ENCODE results near the gene BTN1A1. TPM values are rescaled to one million over a fixed set of nuclear protein-coding genes. Genes with fewer than 3 reads are reported as not detected.
"Not testable (repeated sequence)": the region's sequence is repeated elsewhere in the genome, so short reads cannot be mapped to it uniquely, and the experiment has no call there.

The BTN1A1 gene
- total RNA-seq (2012; rRNA removed) = not detected in 2 replicates

- H3K4me2 ChIP-seq (ENCODE audit: low read length) = peak within 1 kb of the TSS; percentile 83
- peaks cover 59% of the 10 kb centered on the region for H3K27me3 ChIP-seq (ENCODE audit: control insufficient read depth, insufficient read depth, low read length)
- H3K36me3 ChIP-seq (ENCODE audit: insufficient read depth, low read length) = no peaks in the 10 kb centered on the region
- no peak within 1 kb of the TSS for H3K4me3 ChIP-seq (ENCODE audit: low read length)
- no peak within 1 kb of the TSS for H3K9ac ChIP-seq (ENCODE audit: low read depth, low read length)
- H3K9me3 ChIP-seq (replicated peaks; ENCODE audit: low read length) = no peaks in the 10 kb centered on the region
- H3K4me1 ChIP-seq (ENCODE audit: control insufficient read depth, insufficient read depth, low read length) = peaks cover 6% of the 10 kb centered on the region
Observed at GRCh38 chr6:26500102-26500501, at the start of gene BTN1A1. Gene BTN1A1, plus strand, starts transcription at chr6:26500303. Its CDS starts 984 bp downstream, at chr6:26501287.

GRCh38 chr6:26452631-26453235, 47.4 kb upstream of the BTN1A1 start:
- no peaks in the 10 kb centered on the region for H3K9me3 ChIP-seq (replicated peaks; ENCODE audit: low read length)
- no peaks in the 10 kb centered on the region for H3K36me3 ChIP-seq (ENCODE audit: insufficient read depth, low read length)
- no peak overlapping the region for H3K4me3 ChIP-seq (ENCODE audit: low read length)
- peaks cover 8% of the 10 kb centered on the region for H3K4me1 ChIP-seq (ENCODE audit: control insufficient read depth, insufficient read depth, low read length)
- no peaks in the 10 kb centered on the region for H3K27me3 ChIP-seq (ENCODE audit: control insufficient read depth, insufficient read depth, low read length)
- no peak overlapping the region for H3K9ac ChIP-seq (ENCODE audit: low read depth, low read length)
- no peak overlapping the region for H3K4me2 ChIP-seq (ENCODE audit: low read length)

GRCh38 chr6:26454631-26455030, 45.5 kb upstream of the BTN1A1 start:
- Histone ChIP-seq H3K4me1 (ENCODE audit: control insufficient read depth, insufficient read depth, low read length) (peaks cover 17% of the 10 kb centered on the region), H3K27me3 (ENCODE audit: control insufficient read depth, insufficient read depth, low read length) (no peaks in the 10 kb centered on the region), H3K36me3 (ENCODE audit: insufficient read depth, low read length) (peaks cover 7% of the 10 kb centered on the region), H3K9ac (ENCODE audit: low read depth, low read length) (no peak overlapping the region), H3K4me2 (ENCODE audit: low read length) (no peak overlapping the region), H3K9me3 (replicated peaks; ENCODE audit: low read length) (no peaks in the 10 kb centered on the region), H3K4me3 (ENCODE audit: low read length) (no peak overlapping the region)

GRCh38 chr6:26455357-26455970, 44.6 kb upstream of the BTN1A1 start:
- Histone ChIP-seq H3K36me3 (ENCODE audit: insufficient read depth, low read length) (peaks cover 15% of the 10 kb centered on the region), H3K9me3 (replicated peaks; ENCODE audit: low read length) (no peaks in the 10 kb centered on the region), H3K4me1 (ENCODE audit: control insufficient read depth, insufficient read depth, low read length) (peaks cover 22% of the 10 kb centered on the region), H3K4me3 (ENCODE audit: low read length) (no peak overlapping the region), H3K9ac (ENCODE audit: low read depth, low read length) (no peak overlapping the region), H3K4me2 (ENCODE audit: low read length) (no peak overlapping the region), H3K27me3 (ENCODE audit: control insufficient read depth, insufficient read depth, low read length) (no peaks in the 10 kb centered on the region)

GRCh38 chr6:26457264-26457805, 42.8 kb upstream of the BTN1A1 start:
- no peaks in the 10 kb centered on the region for H3K9me3 ChIP-seq (replicated peaks; ENCODE audit: low read length)
- H3K4me3 ChIP-seq (ENCODE audit: low read length) = peak overlapping the region; percentile 97
- H3K27me3 ChIP-seq (ENCODE audit: control insufficient read depth, insufficient read depth, low read length) = no peaks in the 10 kb centered on the region
- H3K4me1 ChIP-seq (ENCODE audit: control insufficient read depth, insufficient read depth, low read length) = peaks cover 29% of the 10 kb centered on the region
- H3K4me2 ChIP-seq (ENCODE audit: low read length) = peak overlapping the region; percentile 83
- peaks cover 27% of the 10 kb centered on the region for H3K36me3 ChIP-seq (ENCODE audit: insufficient read depth, low read length)
- H3K9ac ChIP-seq (ENCODE audit: low read depth, low read length) = peak overlapping the region; percentile 100

GRCh38 chr6:26457806-26458688, 42.1 kb upstream of the BTN1A1 start, which contains the start of gene BTN2A1:
Gene BTN2A1, plus strand, starts transcription at chr6:26457955. Its CDS starts 682 bp downstream, at chr6:26458637.
- peak within 1 kb of the TSS; percentile 83 for H3K4me2 ChIP-seq (ENCODE audit: low read length)
- H3K36me3 ChIP-seq (ENCODE audit: insufficient read depth, low read length) = peaks cover 34% of the 10 kb centered on the region
- H3K27me3 ChIP-seq (ENCODE audit: control insufficient read depth, insufficient read depth, low read length) = no peaks in the 10 kb centered on the region
- H3K9me3 ChIP-seq (replicated peaks; ENCODE audit: low read length) = no peaks in the 10 kb centered on the region
- peak within 1 kb of the TSS; percentile 97 for H3K4me3 ChIP-seq (ENCODE audit: low read length)
- peak within 1 kb of the TSS; percentile 100 for H3K9ac ChIP-seq (ENCODE audit: low read depth, low read length)
- H3K4me1 ChIP-seq (ENCODE audit: control insufficient read depth, insufficient read depth, low read length) = peaks cover 29% of the 10 kb centered on the region

- Histone ChIP-seq H3K36me3 (ENCODE audit: insufficient read depth, low read length) (peaks cover 46% of the 10 kb centered on the region), H3K4me3 (ENCODE audit: low read length) (peak overlapping the region; percentile 97), H3K9me3 (replicated peaks; ENCODE audit: low read length) (no peaks in the 10 kb centered on the region), H3K9ac (ENCODE audit: low read depth, low read length) (peak overlapping the region; percentile 10), H3K4me1 (ENCODE audit: control insufficient read depth, insufficient read depth, low read length) (peaks cover 29% of the 10 kb centered on the region), H3K27me3 (ENCODE audit: control insufficient read depth, insufficient read depth, low read length) (no peaks in the 10 kb centered on the region), H3K4me2 (ENCODE audit: low read length) (peak overlapping the region; percentile 83)
Observed at GRCh38 chr6:26459023-26459810, 40.9 kb upstream of the BTN1A1 start.

GRCh38 chr6:26461353-26461752, 38.8 kb upstream of the BTN1A1 start:
- not testable (repeated sequence) for H3K4me2 ChIP-seq (ENCODE audit: low read length); H3K4me3 ChIP-seq (ENCODE audit: low read length); H3K27me3 ChIP-seq (ENCODE audit: control insufficient read depth, insufficient read depth, low read length); H3K9me3 ChIP-seq (replicated peaks; ENCODE audit: low read length); H3K9ac ChIP-seq (ENCODE audit: low read depth, low read length)
- H3K4me1 ChIP-seq (ENCODE audit: control insufficient read depth, insufficient read depth, low read length) = peaks cover 29% of the 10 kb centered on the region
- H3K36me3 ChIP-seq (ENCODE audit: insufficient read depth, low read length) = peaks cover 67% of the 10 kb centered on the region

GRCh38 chr6:26464014-26464413, 36.1 kb upstream of the BTN1A1 start:
- Histone ChIP-seq H3K4me2 (ENCODE audit: low read length) (no peak overlapping the region), H3K27me3 (ENCODE audit: control insufficient read depth, insufficient read depth, low read length) (no peaks in the 10 kb centered on the region), H3K9ac (ENCODE audit: low read depth, low read length) (no peak overlapping the region), H3K4me1 (ENCODE audit: control insufficient read depth, insufficient read depth, low read length) (peaks cover 18% of the 10 kb centered on the region), H3K4me3 (ENCODE audit: low read length) (no peak overlapping the region), H3K36me3 (ENCODE audit: insufficient read depth, low read length) (peaks cover 91% of the 10 kb centered on the region), H3K9me3 (replicated peaks; ENCODE audit: low read length) (no peaks in the 10 kb centered on the region)

GRCh38 chr6:26464416-26465131, 35.5 kb upstream of the BTN1A1 start:
- Histone ChIP-seq H3K4me1 (ENCODE audit: control insufficient read depth, insufficient read depth, low read length) (peaks cover 13% of the 10 kb centered on the region), H3K36me3 (ENCODE audit: insufficient read depth, low read length) (peaks cover 91% of the 10 kb centered on the region), H3K4me2 (ENCODE audit: low read length) (no peak overlapping the region), H3K9ac (ENCODE audit: low read depth, low read length) (no peak overlapping the region), H3K9me3 (replicated peaks; ENCODE audit: low read length) (no peaks in the 10 kb centered on the region), H3K27me3 (ENCODE audit: control insufficient read depth, insufficient read depth, low read length) (no peaks in the 10 kb centered on the region), H3K4me3 (ENCODE audit: low read length) (no peak overlapping the region)
